HG03354 (cell line): Measurements from ENCODE around the gene NUTF2.

Experiments
- ATAC-seq: cut with Tn5 transposase; IDR thresholded peaks from one replicate; pipeline ENCODE4 v1.9.1; 2021; ENCODE audit warnings: mild to moderate bottlenecking; ENCODE audit not compliant: unreplicated experiment, poor library complexity, severe bottlenecking

NUTF2 gene

GRCh38 chr16:67846320-67847063 is at the start of gene NUTF2:
Gene NUTF2 (plus strand): TSS chr16:67846933. CDS start chr16:67865131, 18,198 bp downstream.
- peak; percentile 57 for ATAC-seq

DNA sequence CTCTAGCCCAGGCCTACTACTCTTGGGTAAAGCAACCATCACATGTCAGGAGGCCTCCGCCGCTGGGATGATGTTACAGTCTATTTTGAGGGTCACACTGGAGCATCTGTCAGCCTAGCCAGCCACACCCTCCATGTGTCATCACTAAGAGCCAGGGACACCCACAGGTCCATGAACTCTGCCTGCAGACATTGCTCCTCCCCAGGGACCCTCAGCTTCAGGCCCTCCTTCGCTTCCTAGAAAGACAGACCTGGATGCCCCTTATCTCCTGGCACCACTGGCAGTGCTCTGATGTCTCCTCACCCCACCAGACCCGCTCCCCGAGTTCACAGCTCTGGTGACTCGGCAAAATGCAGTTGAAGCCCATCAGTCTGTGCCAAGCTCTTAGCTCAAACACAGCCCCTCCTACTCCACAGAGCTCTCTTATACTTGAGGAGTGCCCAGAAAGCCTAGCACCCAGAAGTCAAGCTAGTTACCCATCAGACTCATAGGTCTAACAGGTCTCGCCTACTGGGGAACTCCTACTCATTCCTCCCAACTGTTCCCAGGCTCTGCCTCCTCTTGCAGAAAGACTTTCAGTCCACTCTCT is 46.3 kb upstream of the NUTF2 start:
- no peak for ATAC-seq

DNA sequence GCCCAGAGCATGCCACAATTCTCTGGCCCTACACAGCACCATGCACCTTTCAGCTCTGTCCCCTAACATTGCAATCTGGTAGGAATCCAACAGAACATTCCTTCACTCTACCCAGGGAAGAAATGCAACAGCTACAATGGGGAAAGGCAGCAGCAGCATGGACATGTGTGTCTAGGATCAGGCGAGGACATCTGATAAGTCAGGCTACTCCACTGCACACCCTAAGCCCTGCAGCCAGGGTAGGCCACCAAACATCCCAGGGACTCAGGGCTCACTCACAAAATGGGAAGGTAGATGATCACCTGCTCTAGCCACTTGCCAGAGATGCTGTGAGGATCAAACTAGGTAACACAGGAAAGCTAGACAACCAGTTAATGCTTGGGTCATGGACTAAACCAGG is 45.5 kb upstream of the NUTF2 start:
- no peak for ATAC-seq

- no peak for ATAC-seq
Observed at GRCh38 chr16:67801883-67802282, 44.9 kb upstream of the NUTF2 start.

DNA sequence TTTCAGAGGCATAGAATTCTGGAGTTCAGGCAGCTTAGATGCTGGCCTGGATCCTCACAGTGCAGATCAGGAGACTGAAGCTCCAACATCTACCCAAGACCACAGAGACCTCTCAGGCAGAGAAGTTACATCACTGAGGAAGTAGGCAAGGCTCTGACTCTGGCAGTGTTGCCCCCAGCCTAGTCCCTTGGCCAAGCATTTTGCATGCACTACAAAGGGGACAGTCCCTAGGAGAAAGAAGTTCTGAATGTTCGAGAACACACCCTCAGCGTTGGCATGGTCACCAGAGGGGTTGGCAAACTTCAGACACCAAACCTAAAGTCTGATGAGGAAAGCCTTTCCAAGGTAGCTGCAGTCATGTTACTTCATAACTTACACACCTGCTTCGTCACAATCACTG is 42.8 kb upstream of the NUTF2 start:
- no peak for ATAC-seq

GRCh38 chr16:67804853-67805542 is 41.7 kb upstream of the NUTF2 start:
- no peak for ATAC-seq

DNA sequence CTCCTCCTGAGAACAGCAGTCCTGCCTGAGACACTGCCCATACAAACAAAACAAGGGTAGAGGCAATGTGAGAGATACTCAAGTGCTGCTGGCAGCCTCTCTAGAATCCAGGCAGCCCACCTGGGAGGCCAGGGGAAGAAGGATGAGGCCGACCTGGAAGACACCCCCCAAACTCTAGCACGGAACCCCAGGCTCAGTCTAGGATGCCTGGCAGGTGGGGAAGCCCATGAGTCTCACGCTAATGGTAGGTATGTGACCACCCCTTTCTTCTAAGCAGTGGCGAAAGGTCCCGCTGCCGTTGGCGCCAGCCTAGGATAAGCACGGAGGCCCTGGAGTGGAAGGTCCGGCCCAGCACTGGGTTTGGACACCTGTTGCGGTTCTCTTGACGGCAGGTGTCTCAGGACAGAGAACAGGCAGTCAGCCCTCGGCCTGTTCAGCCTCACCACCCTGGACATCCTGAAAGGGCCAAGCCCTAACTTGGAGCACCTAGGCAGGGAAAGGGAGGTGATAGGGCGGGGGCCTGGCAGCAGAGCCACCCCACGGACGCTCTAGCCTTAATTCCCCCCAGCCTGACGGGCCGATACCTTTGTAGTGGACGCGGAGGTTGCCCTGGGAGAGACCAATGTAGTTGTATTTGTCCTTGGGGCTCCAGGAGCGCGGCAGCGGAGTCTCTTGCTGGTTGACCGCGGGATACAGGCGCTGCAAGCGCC is 40.9 kb upstream of the NUTF2 start:
- peak; percentile 2 for ATAC-seq

GRCh38 chr16:67806428-67807147 is 40.1 kb upstream of the NUTF2 start, which contains the start of the genes RANBP10 and TSNAXIP1:
Gene RANBP10 (minus strand): TSS chr16:67806560. CDS start chr16:67806536, 24 bp downstream.
Gene TSNAXIP1 (plus strand): TSS chr16:67806889. CDS start chr16:67807150, 261 bp downstream.
- peak; percentile 93 for ATAC-seq

- no peak for ATAC-seq
Observed at GRCh38 chr16:67807148-67807682, 39.5 kb upstream of the NUTF2 start.

DNA sequence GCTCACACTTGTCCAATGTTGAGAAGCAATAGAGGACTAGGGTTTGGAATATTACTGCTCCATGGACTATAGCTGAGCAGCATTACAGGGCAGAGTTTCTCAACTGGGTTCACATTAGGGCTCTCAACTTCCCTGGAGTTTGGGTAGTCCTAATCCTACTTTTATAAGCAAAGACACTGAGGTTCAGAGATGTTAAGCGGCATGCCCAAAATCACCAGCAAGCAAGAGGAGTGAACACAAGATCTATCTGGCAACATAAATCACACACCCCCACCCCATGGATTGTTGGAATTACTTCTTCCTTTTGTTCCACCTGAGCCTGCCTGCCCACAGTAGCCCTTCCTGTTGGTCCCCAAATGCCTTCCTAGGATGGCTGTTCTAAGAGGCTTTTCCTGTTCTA is 34.8 kb upstream of the NUTF2 start:
- no peak for ATAC-seq

DNA sequence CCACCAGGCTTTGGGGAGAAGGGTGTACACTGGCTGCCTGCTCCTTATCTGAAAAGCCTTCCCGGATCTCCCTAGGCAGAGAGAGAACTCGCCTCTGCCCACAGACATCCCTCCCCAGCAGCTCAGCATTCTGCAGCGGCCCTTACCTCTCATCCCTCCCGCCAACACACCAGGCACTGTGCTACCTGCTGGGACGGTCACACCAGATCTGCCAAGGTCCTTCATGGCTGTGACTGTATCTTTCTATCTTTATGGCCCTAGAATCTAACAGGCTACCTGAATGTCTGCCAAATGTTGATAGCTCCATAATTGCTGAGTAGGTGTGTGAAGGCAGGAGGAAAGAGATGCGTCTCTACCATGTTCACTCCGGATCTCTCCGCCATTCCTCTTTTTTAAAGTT is 32.2 kb upstream of the NUTF2 start:
- ATAC-seq = no peak

DNA sequence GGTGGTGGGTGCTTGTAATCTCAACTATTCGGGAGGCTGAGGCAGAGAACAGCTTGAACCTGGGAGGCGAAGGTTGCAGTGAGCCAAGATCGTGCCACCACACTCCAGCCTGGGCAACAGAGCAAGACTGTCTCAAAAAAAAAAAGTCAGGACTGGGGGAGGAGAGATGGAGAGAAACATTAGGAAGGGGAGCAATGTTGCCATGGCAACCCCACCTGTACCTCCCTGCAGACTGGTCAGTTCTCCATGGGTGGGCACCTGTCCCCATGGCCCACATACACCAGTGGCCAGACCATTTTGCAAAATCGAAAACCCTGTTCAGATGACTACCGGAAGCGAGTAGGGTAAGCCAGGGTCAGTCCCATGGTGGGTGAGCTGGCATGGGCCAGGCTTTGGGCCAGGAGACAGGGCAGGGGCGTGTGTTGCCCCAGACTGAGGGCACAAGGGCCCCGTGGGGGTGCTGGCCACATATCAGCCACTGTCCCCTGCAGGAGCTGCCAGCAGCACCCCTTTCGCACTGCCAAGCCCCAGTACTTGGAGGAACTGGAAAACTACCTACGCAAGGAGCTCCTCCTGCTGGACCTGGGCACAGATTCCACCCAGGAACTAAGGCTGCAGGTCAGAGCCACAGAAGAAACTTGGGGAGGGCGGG is 26.0 kb upstream of the NUTF2 start:
- no peak for ATAC-seq

DNA sequence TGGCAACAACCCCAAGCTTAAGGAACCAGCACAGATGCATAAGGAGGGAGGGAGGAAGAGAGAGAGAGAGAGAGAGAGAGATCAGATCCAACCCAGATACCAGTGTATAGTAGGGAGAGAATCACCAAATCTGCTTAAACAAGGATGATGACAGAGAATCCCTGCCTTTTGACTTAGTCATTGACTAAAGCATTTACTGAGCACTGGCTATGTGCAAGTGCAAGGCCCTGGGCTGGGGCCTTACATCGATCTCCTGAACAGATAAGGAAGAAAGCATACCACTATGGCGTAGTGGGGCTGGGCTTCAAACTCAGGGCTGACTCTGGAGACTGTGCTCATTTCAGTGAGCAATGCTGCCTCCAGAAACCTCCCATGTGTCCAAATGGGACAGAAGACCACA is 24.2 kb upstream of the NUTF2 start:
- ATAC-seq = no peak

DNA sequence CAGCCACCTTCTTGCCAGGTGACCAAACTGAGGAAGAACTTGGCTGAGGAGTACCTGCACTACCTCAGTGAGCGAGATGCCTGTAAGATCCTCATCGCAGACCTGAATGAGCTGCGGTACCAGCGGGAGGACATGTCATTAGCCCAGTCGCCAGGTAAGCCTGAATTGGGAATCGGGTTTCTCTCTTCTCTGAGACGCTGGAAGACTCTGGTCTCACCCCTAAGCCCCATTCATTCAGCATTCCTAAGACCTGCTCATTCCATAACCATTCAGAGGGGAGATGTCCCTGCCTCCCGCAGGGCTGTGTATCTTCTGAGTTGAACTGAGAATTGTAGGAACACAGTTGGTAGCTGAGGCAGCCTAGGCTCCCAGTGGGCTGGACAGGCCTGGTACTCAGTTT is 21.6 kb upstream of the NUTF2 start:
- no peak for ATAC-seq

DNA sequence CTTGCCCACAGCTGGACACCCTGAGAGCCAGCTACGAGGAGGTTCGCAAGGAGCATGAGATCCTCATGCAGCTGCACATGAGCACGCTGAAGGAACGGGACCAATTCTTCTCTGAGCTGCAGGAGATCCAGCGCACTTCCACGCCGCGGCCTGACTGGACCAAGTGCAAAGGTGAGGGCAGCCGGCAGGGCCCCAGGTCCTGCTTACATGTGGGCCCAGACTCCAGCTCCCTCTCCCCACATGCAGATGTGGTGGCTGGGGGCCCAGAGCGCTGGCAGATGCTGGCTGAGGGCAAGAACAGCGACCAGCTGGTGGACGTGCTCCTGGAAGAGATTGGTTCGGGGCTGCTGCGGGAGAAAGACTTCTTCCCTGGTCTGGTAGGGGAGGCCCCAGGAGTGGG is 20.8 kb upstream of the NUTF2 start:
- ATAC-seq = no peak

- ATAC-seq = no peak
Observed at GRCh38 chr16:67828651-67829050, 18.1 kb upstream of the NUTF2 start.

GRCh38 chr16:67833030-67833414 is 13.7 kb upstream of the NUTF2 start:
- ATAC-seq = no peak

GRCh38 chr16:67833415-67834241 is 13.1 kb upstream of the NUTF2 start:
- peak; percentile 99 for ATAC-seq
